B cell (primary cell): Measurements from ENCODE around the gene KIRREL3. TPM values are rescaled to one million over a fixed set of nuclear protein-coding genes. Genes with fewer than 3 reads are reported as not detected.

Experiments used
- ATAC-seq: fragments of 200-7000 bp; cut with Tn5 transposase; one replicate; pipeline ENCODE4 v1.10.0; 2021; ENCODE audit warnings: low read depth, mild to moderate bottlenecking, moderate number of reproducible peaks, moderate library complexity
- CTCF ChIA-PET: fragments of 350-600 bp; sonication (Branson Sonifier 250); formaldehyde crosslinking; loops from one replicate; lab custom pipeline; 2021; ENCODE audit warnings: antibody characterized with exemption, inconsistent platforms; lab: Charles Lee
- POLR2A ChIA-PET: fragments of 350-600 bp; sonication (Branson Sonifier 250); formaldehyde crosslinking; loops from one replicate; lab custom pipeline; 2021; ENCODE audit warnings: antibody characterized with exemption; lab: Charles Lee
- DNase-seq: peaks from one replicate; pipeline ENCODE4 v3.0.0; 2013
- H2AFZ ChIP-seq: 2 replicates; pipeline ENCODE4 v1.6.1; 2012; ENCODE audit warnings: mild to moderate bottlenecking, low read depth, low read length; ENCODE audit not compliant: insufficient read depth, poor library complexity, severe bottlenecking
- H3K27ac ChIP-seq, 2 donors: 1 replicate in 1 of 2; 2 replicates in 1 of 2; pipeline ENCODE4 v1.5.1; 2012 to 2013; ENCODE audit warnings: low read length in 2 of 2, mild to moderate bottlenecking in 2 of 2, moderate library complexity in 1 of 2
- H3K27me3 ChIP-seq, 4 experiments: fragments of 200-600 bp in 1 of 4; sonication (generic) in 1 of 4; replicated peaks in 1 of 4; 1 replicate in 2 of 4; 2 replicates in 2 of 4; pipeline versions ENCODE4 v1.6.1 to v1.7.0; 2013 to 2016; ENCODE audit warnings: low read length in 3 of 4, mild to moderate bottlenecking in 2 of 4, mixed read lengths in 1 of 4, moderate library complexity in 1 of 4; ENCODE audit not compliant: insufficient read depth in 4 of 4, control insufficient read depth in 3 of 4; ENCODE audit errors: control extremely low read depth in 1 of 4
- H3K36me3 ChIP-seq, 2 experiments: replicated peaks in 1 of 2; 1 replicate in 1 of 2; 2 replicates in 1 of 2; pipeline versions ENCODE4 v1.6.1 to v1.7.1; 2013; ENCODE audit warnings: low read length in 1 of 2; ENCODE audit not compliant: insufficient read depth in 2 of 2, control insufficient read depth in 1 of 2; ENCODE audit errors: control extremely low read depth in 1 of 2, extremely low read depth in 1 of 2
- H3K4me1 ChIP-seq, 2 donors: fragments of 200-600 bp in 1 of 2; sonication (generic) in 1 of 2; 1 replicate in 1 of 2; 2 replicates in 1 of 2; pipeline versions ENCODE4 v1.5.1 to v1.6.1; 2013 to 2017; ENCODE audit warnings: low read length in 2 of 2; ENCODE audit not compliant: control insufficient read depth in 2 of 2, insufficient read depth in 2 of 2
- H3K4me2 ChIP-seq: replicated peaks from 2 replicates; pipeline ENCODE3; 2012; ENCODE audit warnings: mild to moderate bottlenecking, low read depth, low read length; ENCODE audit not compliant: poor library complexity, severe bottlenecking
- H3K4me3 ChIP-seq, 5 experiments: fragments of 200-600 bp in 1 of 5; sonication (generic) in 1 of 5; 1 replicate in 3 of 5; 2 replicates in 2 of 5; pipeline versions ENCODE4 v1.5.1 to v1.7.0; 2011 to 2016; ENCODE audit warnings: low read length in 4 of 5, mild to moderate bottlenecking in 4 of 5, low read depth in 2 of 5, control low read depth in 1 of 5, moderate library complexity in 1 of 5; ENCODE audit not compliant: insufficient read depth in 1 of 5; ENCODE audit errors: control extremely low read depth in 1 of 5, extremely low read depth in 1 of 5
- H3K79me2 ChIP-seq: fragments of 200-600 bp; sonication (generic); one replicate; pipeline ENCODE4 v1.6.0; 2016; ENCODE audit warnings: low read length; ENCODE audit not compliant: control insufficient read depth, insufficient read depth
- H3K9ac ChIP-seq: fragments of 200-600 bp; sonication (generic); 2 replicates; pipeline ENCODE4 v1.6.1; 2017; ENCODE audit warnings: mild to moderate bottlenecking, low read length, moderate library complexity
- H3K9me3 ChIP-seq, 3 donors: one replicate each; pipeline versions ENCODE4 v1.6.1 to v1.7.1; 2013; ENCODE audit warnings: low read length in 2 of 3; ENCODE audit not compliant: control insufficient read depth in 2 of 3, insufficient read depth in 1 of 3; ENCODE audit errors: control extremely low read depth in 1 of 3
- H4K20me1 ChIP-seq: 2 replicates; pipeline ENCODE4 v1.6.0; 2012; ENCODE audit warnings: mild to moderate bottlenecking, low read length; ENCODE audit not compliant: insufficient read depth, control insufficient read depth, poor library complexity, severe bottlenecking
- H3K27ac Mint-ChIP-seq: one replicate; pipeline ENCODE4 v1.8.0; 2021; ENCODE audit warnings: mixed read lengths
- H3K27me3 Mint-ChIP-seq: one replicate; pipeline ENCODE4 v1.8.0; 2021; ENCODE audit warnings: mixed read lengths
- H3K4me1 Mint-ChIP-seq: one replicate; pipeline ENCODE4 v1.8.0; 2021; ENCODE audit warnings: mixed read lengths
- H3K4me3 Mint-ChIP-seq: one replicate; pipeline ENCODE4 v1.8.0; 2021; ENCODE audit warnings: mixed read lengths
- H3K9me3 Mint-ChIP-seq: one replicate; pipeline ENCODE4 v1.8.0; 2022; ENCODE audit warnings: mixed read lengths; ENCODE audit not compliant: insufficient read depth
- EZH2 ChIP-seq: IDR thresholded peaks from 2 replicates; pipeline ENCODE4 v1.6.1; 2012; ENCODE audit warnings: borderline replicate concordance, low read depth, mild to moderate bottlenecking, moderate library complexity, low read length; ENCODE audit not compliant: insufficient read depth, poor library complexity, severe bottlenecking
- WGBS: methylation state at CpG from one replicate; pipeline ENCODE4 v1.1.5; 2013; ENCODE audit warnings: missing lambda C conversion rate; ENCODE audit not compliant: insufficient coverage; 5-methylcytosine and 5-hydroxymethylcytosine counted together
- intact Hi-C: fragments of 100-400 bp; cut with micrococcal nuclease; formaldehyde crosslinking; loops from one replicate; pipeline ENCODE4 v1.10.0; 2022
- polyA plus RNA-seq: library from polyadenylated mRNA; depleted of rRNA; stranded (reverse); fragments of >200 nt; gene quantifications from 2 replicates; pipeline ENCODE4 v1.2.3, GENCODE V29; 2012
- total RNA-seq, 2 donors: library from RNA; stranded (reverse); fragments of 120-200 nt in 1 of 2; gene quantifications; 1 replicate in 1 of 2; 2 replicates in 1 of 2; pipeline versions ENCODE4 v1.2.3 to v1.2.4, GENCODE V29; 2013 to 2022
- TF ChIP-seq, protein P1 (sequence below): fragments of 200-600 bp; IDR thresholded peaks from one replicate; pipeline ENCODE4 v1.8.0; 2022; ENCODE audit warnings: antibody characterized with exemption, mild to moderate bottlenecking

The KIRREL3 gene
- total and polyA plus RNA-seq, 2 donors (not counting 1 experiment from before 2014, with no cell fraction given), result not detected

DNA sequence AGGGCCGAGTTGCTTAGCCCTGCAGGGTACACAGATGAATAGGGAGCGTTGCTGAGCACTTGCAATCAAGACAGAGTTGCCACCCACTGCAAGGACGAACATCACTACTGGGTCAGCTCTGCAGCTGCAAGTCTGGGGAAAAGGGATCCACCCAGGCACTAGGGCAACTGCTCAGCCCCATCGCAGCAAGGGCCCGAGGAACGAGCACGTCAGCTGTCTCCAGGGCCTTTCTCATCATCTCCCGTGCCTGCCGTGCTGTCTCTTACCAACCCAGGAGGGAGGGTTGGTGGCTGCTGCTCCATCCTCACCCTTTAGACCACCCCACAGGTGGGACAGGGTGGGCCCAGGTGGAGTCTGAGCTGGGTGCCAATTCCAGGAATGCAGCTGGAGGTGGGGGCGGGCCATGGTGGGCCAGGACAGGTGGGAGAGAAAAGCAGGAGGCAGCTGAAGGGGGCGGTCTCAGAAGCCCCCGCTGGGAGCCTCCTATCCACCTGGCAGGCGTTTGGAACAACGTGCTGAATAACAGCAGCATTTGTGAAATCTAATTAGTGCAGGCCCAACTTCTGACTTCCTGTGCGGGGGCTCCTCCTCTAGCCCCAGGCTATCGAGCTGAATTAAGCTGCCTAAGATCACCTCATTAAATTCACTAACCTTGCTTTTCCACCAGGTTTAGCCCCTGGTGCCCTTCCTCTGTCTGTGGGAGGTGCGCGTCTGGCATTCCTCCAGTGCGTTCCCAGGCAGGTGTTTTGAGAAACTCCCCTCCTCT is 392.6 kb downstream of the KIRREL3 start:
- no peak for TF ChIP-seq EZH2
- TF ChIP-seq, protein P1, sequence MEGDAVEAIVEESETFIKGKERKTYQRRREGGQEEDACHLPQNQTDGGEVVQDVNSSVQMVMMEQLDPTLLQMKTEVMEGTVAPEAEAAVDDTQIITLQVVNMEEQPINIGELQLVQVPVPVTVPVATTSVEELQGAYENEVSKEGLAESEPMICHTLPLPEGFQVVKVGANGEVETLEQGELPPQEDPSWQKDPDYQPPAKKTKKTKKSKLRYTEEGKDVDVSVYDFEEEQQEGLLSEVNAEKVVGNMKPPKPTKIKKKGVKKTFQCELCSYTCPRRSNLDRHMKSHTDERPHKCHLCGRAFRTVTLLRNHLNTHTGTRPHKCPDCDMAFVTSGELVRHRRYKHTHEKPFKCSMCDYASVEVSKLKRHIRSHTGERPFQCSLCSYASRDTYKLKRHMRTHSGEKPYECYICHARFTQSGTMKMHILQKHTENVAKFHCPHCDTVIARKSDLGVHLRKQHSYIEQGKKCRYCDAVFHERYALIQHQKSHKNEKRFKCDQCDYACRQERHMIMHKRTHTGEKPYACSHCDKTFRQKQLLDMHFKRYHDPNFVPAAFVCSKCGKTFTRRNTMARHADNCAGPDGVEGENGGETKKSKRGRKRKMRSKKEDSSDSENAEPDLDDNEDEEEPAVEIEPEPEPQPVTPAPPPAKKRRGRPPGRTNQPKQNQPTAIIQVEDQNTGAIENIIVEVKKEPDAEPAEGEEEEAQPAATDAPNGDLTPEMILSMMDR, result no peak
- CTCF ChIA-PET, result no interaction called here
- ATAC-seq, result no peak

DNA sequence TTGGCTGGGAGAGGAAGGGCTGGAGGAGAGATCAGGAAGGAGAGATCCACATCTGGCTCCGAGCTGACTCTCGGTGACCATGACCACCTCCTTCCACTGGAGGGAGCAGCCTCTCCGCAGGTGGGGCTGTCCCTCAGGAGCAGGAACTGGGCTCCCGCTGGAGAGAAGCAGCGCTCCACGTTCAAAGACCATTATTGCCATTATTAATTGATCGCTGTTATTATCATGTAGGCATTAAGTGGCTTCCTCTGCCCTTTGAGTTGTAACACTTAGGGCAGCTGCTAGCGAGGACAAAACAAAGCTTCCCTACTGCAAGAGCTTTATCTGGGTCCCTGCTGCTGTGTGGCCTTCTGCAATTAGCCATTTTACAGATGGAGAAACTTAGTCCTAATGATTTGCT is 393.2 kb downstream of the KIRREL3 start:
- peaks cover 0 to 6% (median 0%) of the 10 kb centered on the region in 4 experiments for H3K27me3 ChIP-seq
- H4K20me1 ChIP-seq, result no peaks in the 10 kb centered on the region
- H3K27me3 Mint-ChIP-seq, result peaks cover 22% of the 10 kb centered on the region
- POLR2A ChIA-PET, result no interaction called here
- no peak overlapping the region for H3K9ac ChIP-seq
- H3K4me1 Mint-ChIP-seq, result no peaks in the 10 kb centered on the region
- H3K27ac ChIP-seq, result no peak overlapping the region
- no peak overlapping the region for H3K27ac Mint-ChIP-seq
- intact Hi-C loops, result no loop called here
- no peak for ATAC-seq
- no peaks in the 10 kb centered on the region for H3K9me3 Mint-ChIP-seq
- H3K4me3 ChIP-seq, result no peak overlapping the region
- CTCF ChIA-PET, result no interaction called here
- H3K36me3 ChIP-seq, result no peaks in the 10 kb centered on the region
- H2AFZ ChIP-seq, result no peak overlapping the region
- H3K9me3 ChIP-seq, result no peaks in the 10 kb centered on the region
- H3K4me3 Mint-ChIP-seq, result no peak overlapping the region
- no peak for DNase-seq
- TF ChIP-seq, protein P1, result no peak
- no peak for TF ChIP-seq EZH2
- no peaks in the 10 kb centered on the region for H3K79me2 ChIP-seq
- no peaks in the 10 kb centered on the region for H3K4me1 ChIP-seq
- WGBS, result 35% methylated on average over 5 of the region's 8 CpGs
- no peak overlapping the region for H3K4me2 ChIP-seq

More for the DNA sequence above, 392.6 kb downstream of the KIRREL3 start:
- POLR2A ChIA-PET, result no interaction called here
- DNase-seq, result no peak
- Histone ChIP-seq H3K9me3 (no peaks in the 10 kb centered on the region), H4K20me1 (no peaks in the 10 kb centered on the region), H3K27me3 (peaks cover 0 to 6% (median 0%) of the 10 kb centered on the region in 4 experiments), H3K4me1 (no peaks in the 10 kb centered on the region), H3K36me3 (no peaks in the 10 kb centered on the region), H3K4me3 (no peak overlapping the region), H3K79me2 (no peaks in the 10 kb centered on the region), H3K4me2 (no peak overlapping the region), H3K9ac (no peak overlapping the region), H2AFZ (no peak overlapping the region), H3K27ac (no peak overlapping the region)
- no peaks in the 10 kb centered on the region for H3K4me1 Mint-ChIP-seq
- H3K4me3 Mint-ChIP-seq, result no peak overlapping the region
- intact Hi-C loops, result no loop called here
- 77% methylated on average over 17 of the region's 19 CpGs for WGBS
- no peaks in the 10 kb centered on the region for H3K9me3 Mint-ChIP-seq
- no peak overlapping the region for H3K27ac Mint-ChIP-seq
- peaks cover 16% of the 10 kb centered on the region for H3K27me3 Mint-ChIP-seq
